SK-N-SH (cell line): ENCODE data around the gene BCLAF1. TPM values are rescaled to one million over a fixed set of nuclear protein-coding genes. Genes with fewer than 3 reads are reported as not detected.

Experiments used
- CTCF ChIA-PET: fragments of 300-600, 350-600 bp; formaldehyde crosslinking; extraction: SDS; loops from one replicate; lab custom pipeline; 2021; lab: Yijun Ruan, JAX
- POLR2A ChIA-PET: fragments of 350-600 bp; sonication (Branson Sonifier 250); formaldehyde crosslinking; extraction: SDS; loops from one replicate; lab custom pipeline; 2020; ENCODE audit warnings: antibody characterized with exemption, inconsistent platforms; lab: Yijun Ruan, JAX
- DNase-seq: peaks from one replicate; pipeline ENCODE4 v3.0.0; 2012
- H2AFZ ChIP-seq: fragments of 200-600 bp; sonication (generic); 2 replicates; pipeline ENCODE4 v1.8.1; 2016; ENCODE audit warnings: antibody characterized with exemption, mild to moderate bottlenecking, low read depth
- H3F3A ChIP-seq: fragments of 200-600 bp; sonication (generic); replicated peaks from 2 replicates; pipeline ENCODE3; 2016; ENCODE audit warnings: antibody characterized with exemption, mild to moderate bottlenecking; ENCODE audit not compliant: insufficient read depth
- H3K27ac ChIP-seq, 2 experiments: fragments of 200-500 bp in 1 of 2; fragments of 200-600 bp in 1 of 2; sonication (Bioruptor generic) in 1 of 2; sonication (generic), shearing (Covaris generic) in 1 of 2; 2 replicates each; pipeline versions ENCODE4 v1.5.1 to v1.6.1; 2014 to 2016; ENCODE audit warnings: low read depth in 2 of 2, inconsistent platforms in 1 of 2, low read length in 1 of 2, mild to moderate bottlenecking in 1 of 2, mixed read lengths in 1 of 2
- H3K27me3 ChIP-seq: fragments of 200-600 bp; sonication (generic), shearing (Covaris generic); 2 replicates; pipeline ENCODE4 v1.6.1; 2016; ENCODE audit warnings: mixed run types; ENCODE audit not compliant: insufficient read depth
- H3K36me3 ChIP-seq, 2 experiments: fragments of 200-500 bp in 1 of 2; fragments of 200-600 bp in 1 of 2; sonication (Bioruptor generic) in 1 of 2; sonication (generic) in 1 of 2; replicated peaks in 1 of 2; 2 replicates each; pipeline versions ENCODE3 to v1.5.1; 2014 to 2016; ENCODE audit warnings: low read length in 1 of 2, mild to moderate bottlenecking in 1 of 2; ENCODE audit not compliant: insufficient read depth in 2 of 2, control insufficient read depth in 1 of 2
- H3K4me1 ChIP-seq, 2 experiments: fragments of 200-500 bp in 1 of 2; fragments of 200-600 bp in 1 of 2; sonication (Bioruptor generic) in 1 of 2; sonication (generic), shearing (Covaris generic) in 1 of 2; 2 replicates each; pipeline versions ENCODE4 v1.5.1 to v1.6.1; 2014 to 2016; ENCODE audit warnings: low read depth in 1 of 2, low read length in 1 of 2, mixed run types in 1 of 2; ENCODE audit not compliant: insufficient read depth in 2 of 2, control insufficient read depth in 1 of 2
- H3K4me2 ChIP-seq: fragments of 200-600 bp; sonication (generic), shearing (Covaris generic); 2 replicates; pipeline ENCODE4 v1.6.1; 2017; ENCODE audit warnings: mixed run types
- H3K4me3 ChIP-seq, 2 experiments: fragments of 200-500 bp in 1 of 2; fragments of 200-600 bp in 1 of 2; sonication (Bioruptor generic) in 1 of 2; sonication (generic), shearing (Covaris generic) in 1 of 2; 2 replicates each; pipeline versions ENCODE4 v1.5.1 to v1.8.1; 2014 to 2016; ENCODE audit warnings: low read depth in 2 of 2, inconsistent platforms in 1 of 2, low read length in 1 of 2, mild to moderate bottlenecking in 1 of 2, mixed read lengths in 1 of 2, moderate library complexity in 1 of 2
- H3K79me2 ChIP-seq: fragments of 200-600 bp; sonication (generic); 2 replicates; pipeline ENCODE4 v1.8.1; 2017; ENCODE audit warnings: mild to moderate bottlenecking; ENCODE audit not compliant: insufficient read depth
- H3K9ac ChIP-seq: fragments of 200-600 bp; sonication (generic); 2 replicates; pipeline ENCODE4 v1.6.1; 2017; ENCODE audit warnings: mixed run types
- H3K9me2 ChIP-seq: fragments of 200-600 bp; sonication (generic); 2 replicates; pipeline ENCODE4 v1.6.1; 2017; ENCODE audit warnings: mixed run types
- H3K9me3 ChIP-seq: fragments of 200-600 bp; sonication (generic); 2 replicates; pipeline ENCODE4 v1.6.1; 2017; ENCODE audit warnings: mixed run types, mild to moderate bottlenecking, moderate library complexity
- H4K20me1 ChIP-seq: fragments of 200-600 bp; sonication (generic); 2 replicates; pipeline ENCODE4 v1.6.1; 2017; ENCODE audit warnings: mild to moderate bottlenecking, mixed run types; ENCODE audit not compliant: insufficient read depth
- CHD2 ChIP-seq: fragments of 150-350 bp; IDR thresholded peaks from 2 replicates; pipeline ENCODE4 v1.6.1; 2018; ENCODE audit warnings: low read length; ENCODE audit not compliant: partially characterized antibody
- CTCF ChIP-seq: fragments of 200-600 bp; sonication (generic); IDR thresholded peaks from 2 replicates; pipeline ENCODE4 v1.6.1; 2017; ENCODE audit warnings: antibody characterized with exemption, mild to moderate bottlenecking, moderate library complexity
- EP300 ChIP-seq, 2 experiments: IDR thresholded peaks; 2 replicates each; pipeline versions ENCODE4 v1.4.0 to v1.6.1; 2012; ENCODE audit warnings: borderline replicate concordance in 1 of 2, low read depth in 1 of 2, low read length in 1 of 2
- EZH2phosphoT487 ChIP-seq: fragments of 200-600 bp; sonication (generic); IDR thresholded peaks from 2 replicates; pipeline ENCODE4 v1.6.1; 2017; ENCODE audit warnings: low read depth, mixed run types, mild to moderate bottlenecking, antibody characterized with exemption, moderate library complexity, borderline replicate concordance
- FOXM1 ChIP-seq: IDR thresholded peaks from 2 replicates; pipeline ENCODE4 v1.4.0; 2012; ENCODE audit warnings: low read depth, mild to moderate bottlenecking
- GABPA ChIP-seq: IDR thresholded peaks from 2 replicates; pipeline ENCODE4 v1.4.0; 2012; ENCODE audit warnings: low read depth, mild to moderate bottlenecking
- IRF3 ChIP-seq: fragments of 150-350 bp; IDR thresholded peaks from 2 replicates; pipeline ENCODE4 v1.6.1; 2016; ENCODE audit warnings: mild to moderate bottlenecking, low read depth, low read length
- JUND ChIP-seq: IDR thresholded peaks from 2 replicates; pipeline ENCODE4 v1.4.0; 2012
- MAX ChIP-seq: IDR thresholded peaks from 2 replicates; pipeline ENCODE4 v1.4.0; 2012; ENCODE audit warnings: low read depth
- MXI1 ChIP-seq: IDR thresholded peaks from 2 replicates; pipeline ENCODE4 v1.6.1; 2012; ENCODE audit warnings: mild to moderate bottlenecking, low read depth, low read length, improper control_type of control experiment
- PBX3 ChIP-seq: IDR thresholded peaks from 2 replicates; pipeline ENCODE4; 2012
- POLR2AphosphoS5 ChIP-seq: IDR thresholded peaks from 2 replicates; pipeline ENCODE4 v1.6.1; 2012; ENCODE audit warnings: low read depth, low read length
- RCOR1 ChIP-seq: fragments of 150-350 bp; IDR thresholded peaks from 2 replicates; pipeline ENCODE4 v1.6.1; 2017; ENCODE audit warnings: antibody characterized with exemption, low read length
- RFX5 ChIP-seq: IDR thresholded peaks from 2 replicates; pipeline ENCODE4 v1.6.1; 2012; ENCODE audit warnings: mild to moderate bottlenecking, improper control_type of control experiment, low read length
- SMC3 ChIP-seq: IDR thresholded peaks from 2 replicates; pipeline ENCODE4 v1.6.1; 2012; ENCODE audit warnings: low read depth, low read length, improper control_type of control experiment
- TAF1 ChIP-seq: IDR thresholded peaks from 2 replicates; pipeline ENCODE4 v1.6.1; 2012; ENCODE audit warnings: low read depth, mild to moderate bottlenecking, low read length, moderate library complexity, borderline replicate concordance
- YY1 ChIP-seq: IDR thresholded peaks from 2 replicates; pipeline ENCODE4 v1.4.0; 2012; ENCODE audit warnings: low read depth, mild to moderate bottlenecking
- WGBS: methylation state at CpG from one replicate; pipeline ENCODE4 v1.1.6; 2017; ENCODE audit warnings: low lambda C conversion rate; 5-methylcytosine and 5-hydroxymethylcytosine counted together
- polyA plus RNA-seq, 3 experiments: library from polyadenylated mRNA; depleted of rRNA; stranded (reverse); fragments of >200 nt; gene quantifications; 2 replicates each; pipeline ENCODE4 v1.2.3, GENCODE V29; 2012
- TF ChIP-seq, protein P1 (sequence below): fragments of 150-350 bp; IDR thresholded peaks from 2 replicates; pipeline ENCODE4 v1.6.1; 2017; ENCODE audit warnings: antibody characterized with exemption, low read length, low read depth, borderline replicate concordance

Gene BCLAF1
- polyA plus RNA-seq, 1 of the 3 experiments (the other 2 are of a cell fraction) = 21.9 TPM

DNA sequence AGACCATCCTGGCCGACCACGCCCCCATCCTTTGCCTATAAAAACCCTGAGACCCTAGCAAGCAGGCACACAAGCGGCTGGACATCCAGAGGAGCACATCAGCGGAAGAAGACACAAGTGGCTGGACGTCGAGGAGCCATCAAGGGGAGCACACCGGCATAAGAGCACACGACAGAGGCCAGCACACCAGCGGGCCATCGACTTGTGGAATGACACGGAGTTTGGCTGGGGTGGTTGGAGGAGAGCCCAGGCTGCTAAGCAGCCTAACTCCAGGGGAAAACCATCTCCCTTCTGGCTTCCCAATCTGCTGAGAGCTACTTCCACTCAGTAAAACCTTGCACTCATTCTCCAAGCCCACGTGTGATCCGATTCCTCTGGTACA is 44.8 kb upstream of the BCLAF1 start:
- TF ChIP-seq PBX3 (no peak), SMC3 (no peak), TAF1 (no peak), GABPA (no peak), MXI1 (no peak), POLR2AphosphoS5 (no peak), CTCF (no peak), RCOR1 (no peak), EZH2phosphoT487 (no peak), IRF3 (no peak), YY1 (no peak), FOXM1 (no peak), CHD2 (no peak), RFX5 (no peak), MAX (no peak), EP300 (IDR thresholded peaks at IDR 0.05; ENCODE audit: borderline replicate concordance in 1 of 2, low read depth in 1 of 2, low read length in 1 of 2) (no peak), JUND (no peak)
- TF ChIP-seq, protein P1, sequence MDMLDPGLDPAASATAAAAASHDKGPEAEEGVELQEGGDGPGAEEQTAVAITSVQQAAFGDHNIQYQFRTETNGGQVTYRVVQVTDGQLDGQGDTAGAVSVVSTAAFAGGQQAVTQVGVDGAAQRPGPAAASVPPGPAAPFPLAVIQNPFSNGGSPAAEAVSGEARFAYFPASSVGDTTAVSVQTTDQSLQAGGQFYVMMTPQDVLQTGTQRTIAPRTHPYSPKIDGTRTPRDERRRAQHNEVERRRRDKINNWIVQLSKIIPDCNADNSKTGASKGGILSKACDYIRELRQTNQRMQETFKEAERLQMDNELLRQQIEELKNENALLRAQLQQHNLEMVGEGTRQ = no peak
- TF ChIP-seq, all 33 proteins: peak for 0
- Histone ChIP-seq H3K4me3 (no peak overlapping the region), H3K4me1 (no peaks in the 10 kb centered on the region; a peak in 1 of 4 replicates), H3K27me3 (no peaks in the 10 kb centered on the region), H3F3A (no peaks in the 10 kb centered on the region), H4K20me1 (no peaks in the 10 kb centered on the region), H3K79me2 (no peaks in the 10 kb centered on the region), H3K9me2 (no peaks in the 10 kb centered on the region), H3K9ac (no peak overlapping the region), H3K36me3 (no peaks in the 10 kb centered on the region), H3K9me3 (no peaks in the 10 kb centered on the region), H3K27ac (no peak overlapping the region), H3K4me2 (no peak overlapping the region), H2AFZ (no peak overlapping the region)
- no peak for DNase-seq
- CTCF ChIA-PET = interaction anchor here (0.9 to 2.2 kb wide), 3 partner anchors 14 to 216 kb away, joined by 4 to 6 read pairs (median 4); partner anchors contain the start of gene MAP7
- POLR2A ChIA-PET = no interaction called here
- WGBS = 84% methylated on average over 13 of the region's 13 CpGs
